Measurements from ENCODE around the gene NLRC3. TPM values are rescaled to one million over a fixed set of nuclear protein-coding genes. Genes with fewer than 3 reads are reported as not detected.

The NLRC3 gene
- total and polyA plus RNA-seq, 4 donors: 0.35 to 2.2 (median 1.0) TPM

- 97% methylated on average over 16 of the region's 16 CpGs for WGBS
- no peak for DNase-seq (ENCODE audit: low spot score)
- no peaks in the 10 kb centered on the region for H3K27me3 ChIP-seq (ENCODE audit: control insufficient read depth in 4 of 4, insufficient read depth in 4 of 4, low read length in 3 of 4)
- H3K9ac ChIP-seq (ENCODE audit: low read depth in 1 of 2, low read length in 2 of 2): no peak overlapping the region
- peaks cover 0 to 2% (median 0%) of the 10 kb centered on the region in 4 donors for H3K4me1 ChIP-seq (ENCODE audit: control insufficient read depth in 4 of 4, insufficient read depth in 4 of 4, low read length in 3 of 4)
- H3K4me3 ChIP-seq (ENCODE audit: low read depth in 1 of 3, low read length in 3 of 3): no peak overlapping the region
- H3K27ac ChIP-seq (ENCODE audit: low read depth in 1 of 2, low read length in 2 of 2): no peak overlapping the region
- H3K36me3 ChIP-seq (ENCODE audit: control insufficient read depth in 4 of 4, insufficient read depth in 3 of 4, low read depth in 1 of 4, low read length in 3 of 4): peaks cover 0 to 7% (median 1%) of the 10 kb centered on the region in 4 donors
- no peak for TF ChIP-seq RXRA (IDR thresholded peaks at IDR 0.05)
- TF ChIP-seq JUND (IDR thresholded peaks at IDR 0.05): no peak
- no peak for TF ChIP-seq HNF4G (IDR thresholded peaks at IDR 0.05)
- TF ChIP-seq, protein P1, sequence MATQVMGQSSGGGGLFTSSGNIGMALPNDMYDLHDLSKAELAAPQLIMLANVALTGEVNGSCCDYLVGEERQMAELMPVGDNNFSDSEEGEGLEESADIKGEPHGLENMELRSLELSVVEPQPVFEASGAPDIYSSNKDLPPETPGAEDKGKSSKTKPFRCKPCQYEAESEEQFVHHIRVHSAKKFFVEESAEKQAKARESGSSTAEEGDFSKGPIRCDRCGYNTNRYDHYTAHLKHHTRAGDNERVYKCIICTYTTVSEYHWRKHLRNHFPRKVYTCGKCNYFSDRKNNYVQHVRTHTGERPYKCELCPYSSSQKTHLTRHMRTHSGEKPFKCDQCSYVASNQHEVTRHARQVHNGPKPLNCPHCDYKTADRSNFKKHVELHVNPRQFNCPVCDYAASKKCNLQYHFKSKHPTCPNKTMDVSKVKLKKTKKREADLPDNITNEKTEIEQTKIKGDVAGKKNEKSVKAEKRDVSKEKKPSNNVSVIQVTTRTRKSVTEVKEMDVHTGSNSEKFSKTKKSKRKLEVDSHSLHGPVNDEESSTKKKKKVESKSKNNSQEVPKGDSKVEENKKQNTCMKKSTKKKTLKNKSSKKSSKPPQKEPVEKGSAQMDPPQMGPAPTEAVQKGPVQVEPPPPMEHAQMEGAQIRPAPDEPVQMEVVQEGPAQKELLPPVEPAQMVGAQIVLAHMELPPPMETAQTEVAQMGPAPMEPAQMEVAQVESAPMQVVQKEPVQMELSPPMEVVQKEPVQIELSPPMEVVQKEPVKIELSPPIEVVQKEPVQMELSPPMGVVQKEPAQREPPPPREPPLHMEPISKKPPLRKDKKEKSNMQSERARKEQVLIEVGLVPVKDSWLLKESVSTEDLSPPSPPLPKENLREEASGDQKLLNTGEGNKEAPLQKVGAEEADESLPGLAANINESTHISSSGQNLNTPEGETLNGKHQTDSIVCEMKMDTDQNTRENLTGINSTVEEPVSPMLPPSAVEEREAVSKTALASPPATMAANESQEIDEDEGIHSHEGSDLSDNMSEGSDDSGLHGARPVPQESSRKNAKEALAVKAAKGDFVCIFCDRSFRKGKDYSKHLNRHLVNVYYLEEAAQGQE (IDR thresholded peaks at IDR 0.05): no peak
- no peak for TF ChIP-seq SP1 (IDR thresholded peaks at IDR 0.05)
- no peak for TF ChIP-seq NR2F2 (IDR thresholded peaks at IDR 0.05)
- no peak for TF ChIP-seq FOXA1 (IDR thresholded peaks at IDR 0.05)
- H3K9me3 ChIP-seq (ENCODE audit: control insufficient read depth in 4 of 4, low read length in 3 of 4): no peaks in the 10 kb centered on the region
These were observed 6.3 kb upstream of the NLRC3 start for GRCh38 chr16:3583303-3584038.

DNA sequence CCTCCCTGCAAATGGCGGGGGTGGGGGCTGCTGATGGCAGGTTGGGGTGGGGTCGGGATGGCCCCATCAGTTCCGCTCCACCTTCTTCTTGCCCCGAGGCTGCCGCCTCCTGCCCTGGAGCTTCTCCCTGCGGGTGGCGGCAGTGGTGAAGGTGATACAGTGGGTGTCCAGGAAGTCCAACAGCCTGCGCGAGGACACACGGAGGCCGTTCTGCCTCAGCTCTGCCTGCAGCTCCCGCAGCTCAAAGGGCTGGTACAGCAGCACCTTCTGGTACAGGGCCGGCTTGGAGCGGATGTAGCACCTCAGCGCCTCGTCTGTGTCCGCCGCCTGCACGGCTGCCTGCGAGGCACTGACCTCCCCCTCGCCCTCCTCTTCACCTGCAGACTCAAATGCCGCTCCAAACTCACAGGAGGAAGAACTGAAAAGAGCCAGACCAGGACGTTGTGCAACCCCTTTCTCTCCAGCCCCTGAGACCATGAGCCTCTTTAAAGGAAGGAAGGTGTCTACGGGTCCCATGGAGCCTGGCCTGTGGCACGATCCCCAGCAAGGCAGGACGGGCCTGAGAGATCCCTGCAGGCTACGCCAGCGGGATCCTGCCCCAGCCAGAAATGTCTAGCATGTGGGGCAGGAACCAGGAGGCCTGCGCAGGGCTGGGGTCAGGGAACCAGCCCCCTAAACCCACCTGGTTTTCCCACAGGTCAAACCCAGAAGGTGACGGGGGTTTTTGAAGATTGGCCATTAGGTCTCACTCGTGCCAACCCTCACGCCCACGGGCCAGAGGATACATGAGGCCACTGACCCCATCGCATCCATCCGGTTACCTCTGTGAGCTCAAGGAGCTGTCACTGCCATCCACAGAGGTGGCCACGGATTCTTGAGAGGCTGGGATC is 5.3 kb upstream of the NLRC3 start:
- 95% methylated on average over 36 of the region's 36 CpGs for WGBS
- no peak for DNase-seq (ENCODE audit: low spot score)

More for the DNA sequence above, 5.3 kb upstream of the NLRC3 start:
- TF ChIP-seq HNF4G (IDR thresholded peaks at IDR 0.05) (no peak), YY1 (IDR thresholded peaks at IDR 0.05) (no peak), RAD21 (IDR thresholded peaks at IDR 0.05) (no peak), SP1 (IDR thresholded peaks at IDR 0.05) (no peak), HNF4A (conservative IDR thresholded peaks at IDR 0.05) (no peak), EGR1 (IDR thresholded peaks at IDR 0.05; ENCODE audit: low read depth in 2 of 2) (no peak), ZBTB33 (IDR thresholded peaks at IDR 0.05) (no peak)
- TF ChIP-seq, protein P1 (IDR thresholded peaks at IDR 0.05): no peak
- TF ChIP-seq, protein P2, sequence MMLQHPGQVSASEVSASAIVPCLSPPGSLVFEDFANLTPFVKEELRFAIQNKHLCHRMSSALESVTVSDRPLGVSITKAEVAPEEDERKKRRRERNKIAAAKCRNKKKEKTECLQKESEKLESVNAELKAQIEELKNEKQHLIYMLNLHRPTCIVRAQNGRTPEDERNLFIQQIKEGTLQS (IDR thresholded peaks at IDR 0.05): no peak
- Histone ChIP-seq H3K4me1 (ENCODE audit: control insufficient read depth in 4 of 4, insufficient read depth in 4 of 4, low read length in 3 of 4) (peaks cover 0 to 2% (median 0%) of the 10 kb centered on the region in 4 donors), H3K4me3 (ENCODE audit: low read depth in 1 of 3, low read length in 3 of 3) (no peak overlapping the region), H3K36me3 (ENCODE audit: control insufficient read depth in 4 of 4, insufficient read depth in 3 of 4, low read depth in 1 of 4, low read length in 3 of 4) (peaks cover 0 to 7% (median 1%) of the 10 kb centered on the region in 4 donors), H3K9ac (ENCODE audit: low read depth in 1 of 2, low read length in 2 of 2) (no peak overlapping the region), H3K9me3 (ENCODE audit: control insufficient read depth in 4 of 4, low read length in 3 of 4) (no peaks in the 10 kb centered on the region), H3K27me3 (ENCODE audit: control insufficient read depth in 4 of 4, insufficient read depth in 4 of 4, low read length in 3 of 4) (peaks cover 0 to 2% (median 0%) of the 10 kb centered on the region in 4 donors), H3K27ac (ENCODE audit: low read depth in 1 of 2, low read length in 2 of 2) (no peak overlapping the region)
